Breast epithelium (tissue), 3 donors: ENCODE measurements around the gene ZNF831.

Experiments
- CTCF ChIP-seq, 3 donors: fragments of 450-650 bp; IDR thresholded peaks; one replicate each; pipeline ENCODE4 v1.5.1; 2016 to 2017; ENCODE audit warnings: antibody characterized with exemption in 3 of 3, mild to moderate bottlenecking in 3 of 3, moderate library complexity in 3 of 3
- POLR2A ChIP-seq: fragments of 450-650 bp; IDR thresholded peaks from one replicate; pipeline ENCODE4 v1.6.1; 2016; ENCODE audit warnings: antibody characterized with exemption, mild to moderate bottlenecking, moderate library complexity
- POLR2AphosphoS5 ChIP-seq, 3 donors: sonication (generic); formaldehyde crosslinking; IDR thresholded peaks; one replicate each; pipeline ENCODE4 v1.6.1; 2017; ENCODE audit warnings: antibody characterized with exemption in 3 of 3

- TF ChIP-seq CTCF (IDR thresholded peaks at IDR 0.05) (no peak), POLR2AphosphoS5 (IDR thresholded peaks at IDR 0.05) (no peak), POLR2A (no peak)
Measured at GRCh38 chr20:59146780-59147565, 16.6 kb upstream of the ZNF831 start.
